ENCODE data around the gene QPRT. TPM values are rescaled to one million over a fixed set of nuclear protein-coding genes. Genes with fewer than 3 reads are reported as not detected.

The QPRT gene
- total and polyA plus RNA-seq, 2 of the 8 experiments (the other 6 are each of a cell fraction or from before 2014, with no cell fraction given), result 89.0 to 102 TPM

DNA sequence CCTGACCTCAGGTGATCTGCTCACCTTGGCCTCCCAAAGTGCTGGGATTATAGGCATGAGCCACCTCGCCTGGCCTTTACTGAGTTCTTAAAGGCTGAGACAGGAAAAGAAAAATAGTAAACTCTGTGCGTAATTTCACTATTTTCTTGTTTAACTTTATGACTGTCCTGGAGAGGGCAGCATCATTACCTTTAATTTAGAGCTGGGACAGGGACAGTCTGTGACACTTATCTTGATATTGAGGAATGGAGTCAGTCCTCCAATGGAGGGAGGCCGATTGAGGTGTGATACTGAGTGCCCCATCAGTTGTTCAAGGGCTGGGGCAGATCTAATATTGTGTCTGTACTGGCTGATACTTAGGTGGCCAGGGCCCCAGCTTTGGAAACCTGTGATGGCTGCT lies 37.4 kb upstream of the QPRT start:
- CTCF ChIA-PET (ENCODE audit: partially characterized antibody), result interaction anchor here (0.6 to 2.1 kb wide), 10 partner anchors 10 to 88 kb away, joined by 3 to 7 read pairs (median 3); partner anchors contain the start of gene QPRT
- H4K8ac ChIP-seq (ENCODE audit: extremely low read depth, insufficient read depth, low read length), result no peak overlapping the region
- no peak overlapping the region for H2BK120ac ChIP-seq (replicated peaks; ENCODE audit: low read depth, low read length)
- H3K18ac ChIP-seq (ENCODE audit: extremely low read depth, low read length), result no peak overlapping the region
- no peaks in the 10 kb centered on the region for H3K36me3 ChIP-seq (ENCODE audit: control insufficient read depth in 2 of 4, insufficient read depth in 4 of 4, low read length in 3 of 4)
- H3K4me3 ChIP-seq (ENCODE audit: extremely low read depth in 1 of 4, insufficient read depth in 2 of 4, low read depth in 3 of 4, low read length in 4 of 4), result no peak overlapping the region
- H2BK5ac ChIP-seq (ENCODE audit: low read depth, low read length), result no peak overlapping the region
- TF ChIP-seq, protein P1, sequence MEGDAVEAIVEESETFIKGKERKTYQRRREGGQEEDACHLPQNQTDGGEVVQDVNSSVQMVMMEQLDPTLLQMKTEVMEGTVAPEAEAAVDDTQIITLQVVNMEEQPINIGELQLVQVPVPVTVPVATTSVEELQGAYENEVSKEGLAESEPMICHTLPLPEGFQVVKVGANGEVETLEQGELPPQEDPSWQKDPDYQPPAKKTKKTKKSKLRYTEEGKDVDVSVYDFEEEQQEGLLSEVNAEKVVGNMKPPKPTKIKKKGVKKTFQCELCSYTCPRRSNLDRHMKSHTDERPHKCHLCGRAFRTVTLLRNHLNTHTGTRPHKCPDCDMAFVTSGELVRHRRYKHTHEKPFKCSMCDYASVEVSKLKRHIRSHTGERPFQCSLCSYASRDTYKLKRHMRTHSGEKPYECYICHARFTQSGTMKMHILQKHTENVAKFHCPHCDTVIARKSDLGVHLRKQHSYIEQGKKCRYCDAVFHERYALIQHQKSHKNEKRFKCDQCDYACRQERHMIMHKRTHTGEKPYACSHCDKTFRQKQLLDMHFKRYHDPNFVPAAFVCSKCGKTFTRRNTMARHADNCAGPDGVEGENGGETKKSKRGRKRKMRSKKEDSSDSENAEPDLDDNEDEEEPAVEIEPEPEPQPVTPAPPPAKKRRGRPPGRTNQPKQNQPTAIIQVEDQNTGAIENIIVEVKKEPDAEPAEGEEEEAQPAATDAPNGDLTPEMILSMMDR (IDR thresholded peaks at IDR 0.05; ENCODE audit: control extremely low read depth in 1 of 3, insufficient read depth in 1 of 3, low read depth in 1 of 3, low read length in 3 of 3), result peak in 1 of 3 experiments; percentile 7; a peak in 1 of 4 replicates
- peak; percentile 27 to 48; a peak in 3 of 4 replicates for TF ChIP-seq RAD21 (IDR thresholded peaks at IDR 0.05 in 1 of 2, conservative IDR thresholded peaks at IDR 0.05 in 1 of 2; ENCODE audit: low read depth in 2 of 2, low read length in 2 of 2)
- TF ChIP-seq RFX5 (IDR thresholded peaks at IDR 0.05; ENCODE audit: borderline replicate concordance, low read depth, low read length), result no peak
- no peak for TF ChIP-seq EZH2 (IDR thresholded peaks at IDR 0.05; ENCODE audit: low read depth, low read length, severe bottlenecking)
- no peak for TF ChIP-seq GTF2F1 (IDR thresholded peaks at IDR 0.05; ENCODE audit: borderline replicate concordance, low read depth, low read length)
- no peak overlapping the region for H3K27ac ChIP-seq (ENCODE audit: low read depth, low read length)
- H3K56ac ChIP-seq (replicated peaks; ENCODE audit: insufficient read length, low read depth, low read length), result no peak overlapping the region
- no peaks in the 10 kb centered on the region for H3K9me3 ChIP-seq (ENCODE audit: insufficient read depth in 2 of 2, low read depth in 1 of 2, low read length in 1 of 2)
- H3K4me1 ChIP-seq (replicated peaks in 1 of 4; ENCODE audit: control insufficient read depth in 3 of 4, insufficient read depth in 4 of 4, low read length in 3 of 4), result peaks cover 0 to 2% (median 0%) of the 10 kb centered on the region in 4 experiments; a peak in 1 of 7 replicates
- H3K23me2 ChIP-seq (ENCODE audit: low read depth, low read length), result no peaks in the 10 kb centered on the region; the same call in 1 of the 2 replicates
- no peak for DNase-seq (ENCODE audit: low read depth in 1 of 2, low spot score in 2 of 2)
- H3K79me1 ChIP-seq (ENCODE audit: low read depth, low read length), result no peaks in the 10 kb centered on the region
- FAIRE-seq, result no peak
- POLR2A ChIA-PET (ENCODE audit: partially characterized antibody), result interaction anchor here (0.7 to 1.2 kb wide), 3 partner anchors 12 to 59 kb away, joined by 3 to 4 read pairs (median 3); no protein-coding TSS in a partner anchor
- no peak overlapping the region for H4K91ac ChIP-seq (replicated peaks; ENCODE audit: insufficient read length, low read length)
- no peak overlapping the region for H2AK5ac ChIP-seq (ENCODE audit: low read depth, low read length)
- H3K4me2 ChIP-seq (ENCODE audit: insufficient read depth in 1 of 2, low read depth in 2 of 2, low read length in 2 of 2), result no peak overlapping the region
- H2BK20ac ChIP-seq (ENCODE audit: low read length), result no peak overlapping the region
- WGBS, 2 experiments (ENCODE audit: extremely low coverage in 1 of 2, insufficient coverage in 1 of 2, insufficient read length in 1 of 2, insufficient replicate concordance in 2 of 2, low coverage in 1 of 2, low lambda C conversion rate in 2 of 2, missing lambda C conversion rate in 1 of 2), result 77% methylated on average over 3 of the region's 3 CpGs; no CpG with 5 or more reads in 1 of the 2 experiments
- no peaks in the 10 kb centered on the region for H3K79me2 ChIP-seq (ENCODE audit: control insufficient read depth in 1 of 2, insufficient read depth in 2 of 2, low read length in 2 of 2)
- H2AFZ ChIP-seq (ENCODE audit: low read length), result no peak overlapping the region
- H3K14ac ChIP-seq (ENCODE audit: insufficient read length), result no peak overlapping the region
- no peak overlapping the region for H4K5ac ChIP-seq (ENCODE audit: insufficient read length, low read depth, low read length)
- no peak overlapping the region for H2BK12ac ChIP-seq (ENCODE audit: low read depth, low read length)
- no peaks in the 10 kb centered on the region for H4K20me1 ChIP-seq (replicated peaks in 1 of 2; ENCODE audit: control insufficient read depth in 1 of 2, insufficient read depth in 2 of 2, low read length in 2 of 2)
- H3K27me3 ChIP-seq (replicated peaks in 1 of 4; ENCODE audit: control insufficient read depth in 3 of 4, extremely low read depth in 1 of 4, insufficient read depth in 3 of 4, low read length in 3 of 4), result no peaks in the 10 kb centered on the region
- no peak overlapping the region for H3K4ac ChIP-seq (replicated peaks; ENCODE audit: insufficient read length, low read depth, low read length)
- H3K9ac ChIP-seq (replicated peaks in 1 of 4; ENCODE audit: extremely low read depth in 1 of 4, low read depth in 3 of 4, low read length in 3 of 4), result no peak overlapping the region
- no peak overlapping the region for H3K23ac ChIP-seq (ENCODE audit: insufficient read length)
- H2BK15ac ChIP-seq (ENCODE audit: low read length), result no peak overlapping the region
